Lower leg skin (tissue), 4 donors: ENCODE results near the gene ARHGEF4. TPM values are rescaled to one million over a fixed set of nuclear protein-coding genes. Genes with fewer than 3 reads are reported as not detected.

Experiments used
- DNase-seq, 2 donors: peaks; one replicate each; pipeline ENCODE4 v3.0.0-alpha.2; 2019; ENCODE audit warnings: low spot score in 2 of 2
- H3K4me3 ChIP-seq: fragments of 200-600 bp; sonication (generic); 2 replicates; pipeline ENCODE4 v1.5.1; 2017; ENCODE audit warnings: mild to moderate bottlenecking, low read depth; ENCODE audit not compliant: poor library complexity, severe bottlenecking
- POLR2A ChIP-seq, 2 donors: fragments of 450-650 bp; IDR thresholded peaks; one replicate each; pipeline ENCODE4 v1.6.1; 2016 to 2017; ENCODE audit warnings: antibody characterized with exemption in 2 of 2, mild to moderate bottlenecking in 1 of 2, moderate library complexity in 1 of 2
- WGBS, 2 donors: methylation state at CpG; one replicate each; pipeline ENCODE4 v1.1.5; 2018; 5-methylcytosine and 5-hydroxymethylcytosine counted together
- intact Hi-C: fragments of 100-400 bp; cut with DNase I; formaldehyde crosslinking; loops from one replicate; pipeline ENCODE4 v1.15.0; 2023; ENCODE audit warnings: low total_unique reads
- total RNA-seq, 4 donors: library from RNA; depleted of rRNA; stranded (reverse); fragments of >200 nt; gene quantifications; one replicate each; pipeline ENCODE4 v1.1.0, GENCODE V29; 2016
- TF ChIP-seq, protein P1 (sequence below), 3 donors: fragments of 450-650 bp; IDR thresholded peaks; one replicate each; pipeline ENCODE4 v1.5.1; 2016; ENCODE audit warnings: antibody characterized with exemption in 3 of 3, mild to moderate bottlenecking in 3 of 3, moderate library complexity in 2 of 3

Gene ARHGEF4
- total RNA-seq, 4 donors from 2014 or later: 106 to 220 (median 120) TPM

DNA sequence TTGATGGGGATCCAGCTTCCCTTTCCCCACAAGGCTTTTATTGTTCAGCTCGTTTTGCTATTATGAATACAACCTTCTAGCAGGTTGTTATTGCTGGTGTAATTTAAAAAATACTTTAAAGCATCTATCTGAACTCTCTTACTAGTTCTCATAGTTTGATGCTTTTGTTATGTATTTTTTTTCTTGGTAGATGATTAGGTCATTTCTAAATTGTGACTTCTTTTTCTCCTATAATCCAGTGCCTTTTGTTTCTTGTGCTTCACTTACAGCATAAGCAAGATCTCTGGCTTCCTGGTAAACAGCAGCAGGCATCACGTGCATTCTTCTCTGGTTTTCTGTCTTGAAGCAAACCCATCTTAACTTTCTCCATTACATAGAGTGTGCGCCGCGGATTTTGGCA is 160.5 kb downstream of the ARHGEF4 start:
- no peak overlapping the region for H3K4me3 ChIP-seq
- TF ChIP-seq, protein P1, sequence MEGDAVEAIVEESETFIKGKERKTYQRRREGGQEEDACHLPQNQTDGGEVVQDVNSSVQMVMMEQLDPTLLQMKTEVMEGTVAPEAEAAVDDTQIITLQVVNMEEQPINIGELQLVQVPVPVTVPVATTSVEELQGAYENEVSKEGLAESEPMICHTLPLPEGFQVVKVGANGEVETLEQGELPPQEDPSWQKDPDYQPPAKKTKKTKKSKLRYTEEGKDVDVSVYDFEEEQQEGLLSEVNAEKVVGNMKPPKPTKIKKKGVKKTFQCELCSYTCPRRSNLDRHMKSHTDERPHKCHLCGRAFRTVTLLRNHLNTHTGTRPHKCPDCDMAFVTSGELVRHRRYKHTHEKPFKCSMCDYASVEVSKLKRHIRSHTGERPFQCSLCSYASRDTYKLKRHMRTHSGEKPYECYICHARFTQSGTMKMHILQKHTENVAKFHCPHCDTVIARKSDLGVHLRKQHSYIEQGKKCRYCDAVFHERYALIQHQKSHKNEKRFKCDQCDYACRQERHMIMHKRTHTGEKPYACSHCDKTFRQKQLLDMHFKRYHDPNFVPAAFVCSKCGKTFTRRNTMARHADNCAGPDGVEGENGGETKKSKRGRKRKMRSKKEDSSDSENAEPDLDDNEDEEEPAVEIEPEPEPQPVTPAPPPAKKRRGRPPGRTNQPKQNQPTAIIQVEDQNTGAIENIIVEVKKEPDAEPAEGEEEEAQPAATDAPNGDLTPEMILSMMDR (IDR thresholded peaks at IDR 0.05): no peak
- no peak for TF ChIP-seq POLR2A (IDR thresholded peaks at IDR 0.05)
- intact Hi-C loops: no loop called here
- 73 to 81% methylated on average over 5 of the region's 5 CpGs for WGBS, 2 donors
- DNase-seq: no peak

DNA sequence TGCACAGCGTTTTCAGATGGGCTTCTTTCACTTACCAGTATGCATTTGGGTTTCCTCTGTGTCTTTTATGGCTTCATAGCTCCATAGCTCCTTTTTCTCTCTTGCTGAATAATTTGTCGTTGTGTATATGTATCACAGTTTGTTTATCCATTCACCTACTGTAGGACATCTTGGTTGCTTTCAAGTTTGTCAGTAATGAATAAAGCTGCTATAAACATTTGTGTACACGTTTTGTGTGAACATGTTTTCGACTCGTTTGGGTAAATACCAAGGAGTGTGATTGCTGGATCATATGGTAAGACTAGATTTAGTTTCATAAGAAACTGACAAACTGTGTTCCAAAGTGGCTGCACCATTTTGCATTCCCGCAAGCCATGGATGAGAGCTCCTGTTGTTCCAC is 161.8 kb downstream of the ARHGEF4 start:
- no peak overlapping the region for H3K4me3 ChIP-seq
- TF ChIP-seq, protein P1 (IDR thresholded peaks at IDR 0.05): no peak
- no peak for TF ChIP-seq POLR2A (IDR thresholded peaks at IDR 0.05)
- 77 to 88% methylated on average over 6 of the region's 6 CpGs for WGBS, 2 donors
- intact Hi-C loops: no loop called here
- no peak for DNase-seq

DNA sequence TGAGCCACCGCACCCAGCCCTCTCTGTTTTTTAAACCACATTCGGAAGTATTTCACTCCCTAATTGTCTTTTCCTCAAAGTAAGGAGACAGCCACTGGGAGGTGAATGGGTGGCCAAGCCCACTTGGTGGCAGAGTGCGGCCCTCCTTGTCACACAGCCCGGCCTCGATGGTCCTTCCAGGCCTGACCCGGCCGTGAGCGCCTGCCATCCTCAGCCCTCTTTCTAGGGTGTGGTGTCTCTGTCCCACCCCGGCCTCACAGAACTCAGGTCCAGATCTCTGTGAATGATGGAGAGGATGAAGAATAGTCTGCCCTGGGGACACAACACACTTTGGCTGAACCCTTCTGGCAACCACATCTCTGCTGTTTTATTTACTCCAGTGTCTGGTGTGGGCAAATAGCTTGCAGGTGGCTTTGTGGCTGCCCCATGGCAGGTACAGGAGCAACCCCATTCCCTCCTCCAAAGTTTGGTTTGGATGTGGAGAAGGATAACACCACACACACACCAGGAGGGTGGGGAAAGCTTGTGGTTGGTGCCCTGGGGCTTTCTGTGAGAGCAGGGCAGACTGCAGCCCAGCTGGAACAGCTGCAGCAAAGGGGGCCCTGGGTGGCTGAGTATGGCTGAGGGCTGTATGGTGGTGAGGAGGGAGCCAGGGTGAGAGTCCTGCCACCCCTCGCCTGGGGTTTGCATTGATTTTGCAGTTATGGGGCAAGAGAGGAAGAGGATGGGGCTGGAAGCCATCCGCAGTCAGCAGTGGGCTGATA is 167.9 kb downstream of the ARHGEF4 start:
- TF ChIP-seq, protein P1 (IDR thresholded peaks at IDR 0.05): no peak
- no peak for TF ChIP-seq POLR2A (IDR thresholded peaks at IDR 0.05)
- DNase-seq: no peak
- WGBS, 2 donors: 88 to 90% methylated on average over 11 of the region's 11 CpGs
- intact Hi-C loops: no loop called here
- no peak overlapping the region for H3K4me3 ChIP-seq

DNA sequence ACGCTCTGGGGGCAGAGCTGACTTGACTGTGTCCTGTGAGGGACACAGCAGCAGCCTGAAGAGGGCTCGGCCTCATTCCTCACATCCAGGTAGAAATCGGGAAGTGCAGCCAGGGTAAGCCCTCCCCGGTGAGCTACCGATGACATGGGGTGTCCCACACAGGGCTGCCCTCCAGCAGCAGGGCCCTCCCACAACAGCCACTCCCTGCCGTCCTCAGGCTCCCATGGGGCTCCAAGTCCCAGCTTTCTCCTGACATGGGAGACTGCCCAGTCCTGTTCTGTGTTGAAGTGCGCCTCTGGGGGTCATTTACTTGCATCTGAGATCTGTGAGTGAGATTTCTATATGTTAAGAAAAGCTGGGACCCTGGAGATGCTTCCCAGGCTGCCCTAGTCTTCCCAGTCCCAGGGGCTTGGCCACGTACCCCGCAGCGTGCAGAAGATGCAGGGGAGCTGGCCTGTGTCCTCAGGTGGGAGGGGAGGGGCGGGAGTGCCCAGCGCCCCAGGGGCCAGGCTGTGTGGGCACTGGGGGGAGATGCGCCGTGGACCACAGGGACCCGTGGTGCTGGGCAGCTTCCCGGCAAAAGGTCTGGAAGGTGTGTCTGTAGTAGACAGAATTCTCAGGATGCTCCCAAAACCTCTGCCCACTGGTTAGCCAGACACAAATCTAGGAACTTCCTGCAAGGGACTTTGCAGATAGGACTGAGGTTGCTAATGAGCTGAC is 168.7 kb downstream of the ARHGEF4 start:
- intact Hi-C loops: no loop called here
- 79 to 91% methylated on average over 9 to 14 of the region's 16 CpGs for WGBS, 2 donors
- no peak for TF ChIP-seq POLR2A (IDR thresholded peaks at IDR 0.05)
- TF ChIP-seq, protein P1 (IDR thresholded peaks at IDR 0.05): no peak
- DNase-seq: no peak
- no peak overlapping the region for H3K4me3 ChIP-seq

DNA sequence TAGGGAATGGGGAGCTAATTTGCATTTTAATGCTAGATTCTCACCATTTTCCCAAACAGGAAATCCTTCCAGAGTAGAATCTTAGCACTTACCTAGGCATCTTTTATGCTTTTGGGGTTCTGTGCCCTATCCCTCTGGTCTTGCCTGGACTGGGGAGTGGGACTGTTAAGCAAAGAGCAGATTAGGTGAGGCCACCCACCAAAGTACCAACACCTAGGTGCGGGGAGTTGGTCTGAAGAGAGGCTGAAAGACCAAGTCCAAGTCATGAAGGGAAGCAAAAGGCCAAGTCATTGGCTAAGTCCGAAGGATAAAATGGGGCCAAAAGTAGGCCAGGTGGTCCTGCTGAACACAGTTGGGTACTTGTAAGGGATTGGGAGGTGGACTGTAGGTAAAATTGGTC is 169.8 kb downstream of the ARHGEF4 start:
- WGBS, 2 donors: 91 to 95% methylated on average over 2 of the region's 2 CpGs
- no peak for TF ChIP-seq POLR2A (IDR thresholded peaks at IDR 0.05)
- TF ChIP-seq, protein P1 (IDR thresholded peaks at IDR 0.05): no peak
- no peak overlapping the region for H3K4me3 ChIP-seq
- DNase-seq: no peak
- intact Hi-C loops: no loop called here
